ENCODE data around the gene GSG1L.

DNA sequence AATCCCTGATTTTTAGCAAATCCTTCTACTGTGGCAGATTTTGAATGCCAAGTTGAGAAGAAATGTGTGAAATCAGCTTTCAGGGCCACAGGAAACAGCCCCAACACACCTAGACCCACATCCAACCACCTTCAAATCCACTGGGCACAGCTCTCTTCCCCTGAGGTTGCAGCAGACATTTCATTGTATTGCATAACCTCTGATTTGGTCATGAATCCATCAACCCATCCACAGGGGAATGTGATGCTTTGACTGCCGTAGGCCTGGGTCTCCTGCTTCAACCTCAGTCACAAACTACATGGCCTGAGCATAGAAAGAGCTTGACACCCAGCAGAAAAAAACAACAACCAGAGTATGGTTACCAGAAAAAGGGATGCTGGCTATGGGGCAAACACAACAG is 145.6 kb downstream of the GSG1L start:
- TF ChIP-seq POLR2A (IDR thresholded peaks at IDR 0.05; ENCODE audit: low read length) = no peak
- no peak for TF ChIP-seq GATA1 (IDR thresholded peaks at IDR 0.05; ENCODE audit: low read depth, low read length)

Measured in erythroblast (primary cell).